Activated CD4-positive, alpha-beta T cell treated with anti-CD3 and anti-CD28 coated beads for 1 hour (primary cell): Measurements from ENCODE around the gene BCR.
A peak's percentile ranks its signal among the peaks of the same experiment; 100 is the strongest.

Experiments used
- DNase-seq: peaks from one replicate; pipeline ENCODE4 v3.0.0-alpha.2; 2020

Gene BCR

DNA sequence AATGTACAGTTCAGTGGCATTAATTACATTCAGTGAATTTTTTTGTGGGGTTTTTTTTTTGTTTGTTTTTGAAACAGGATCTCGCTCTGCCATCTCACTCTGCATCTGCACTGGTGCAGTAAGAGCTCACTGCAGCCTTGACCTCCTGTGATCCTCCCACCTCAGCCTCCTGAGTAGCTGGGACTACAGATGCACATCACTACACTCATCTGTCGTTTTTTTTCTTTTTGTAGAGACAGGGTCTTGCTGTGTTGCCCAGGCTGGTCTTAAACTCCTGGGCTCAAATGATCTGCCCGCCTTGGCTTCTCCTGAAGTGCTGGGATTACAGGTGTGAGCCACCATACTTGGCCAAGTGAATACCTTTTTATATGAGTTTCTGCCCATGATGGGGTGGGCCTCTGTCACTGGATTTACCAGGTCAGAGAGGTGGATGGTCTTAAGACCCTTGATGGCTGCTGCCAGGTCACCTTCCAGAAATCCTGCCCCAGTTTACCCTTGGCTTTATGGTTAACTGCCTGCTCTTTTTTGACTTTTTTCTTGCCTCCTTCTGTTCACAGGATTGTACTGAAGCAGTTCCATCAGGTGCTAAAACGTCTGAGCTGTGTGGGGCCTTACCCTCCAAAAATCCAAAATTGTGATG, 22.6 kb downstream of the BCR start:
- no peak for DNase-seq

GRCh38 chr22:23203452-23204124, 23.3 kb downstream of the BCR start:
- no peak for DNase-seq

- DNase-seq: no peak
Observed at GRCh38 chr22:23204125-23204488, 23.8 kb downstream of the BCR start.

- no peak for DNase-seq
Observed at GRCh38 chr22:23204541-23205157, 24.3 kb downstream of the BCR start.

- no peak for DNase-seq
Observed at GRCh38 chr22:23205339-23206049, 25.2 kb downstream of the BCR start.

DNA sequence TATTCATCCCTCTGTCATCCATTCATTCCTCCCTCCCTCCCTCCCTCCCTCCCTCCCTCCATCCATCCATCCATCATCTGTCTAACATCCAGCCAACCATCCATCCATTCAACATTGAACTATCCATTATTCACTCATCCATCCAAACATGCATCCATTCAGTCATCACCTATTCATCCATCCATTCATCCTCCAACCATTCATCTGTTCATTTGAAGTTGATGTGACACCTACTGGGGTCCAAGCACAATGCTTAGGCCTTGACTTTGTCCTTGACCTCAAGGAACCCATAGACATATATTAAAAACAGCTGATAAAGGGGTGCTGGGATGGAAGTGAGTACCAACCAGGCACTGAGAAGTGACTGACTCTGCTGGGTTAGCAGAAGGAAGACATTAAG, 26.6 kb downstream of the BCR start:
- DNase-seq: no peak

DNA sequence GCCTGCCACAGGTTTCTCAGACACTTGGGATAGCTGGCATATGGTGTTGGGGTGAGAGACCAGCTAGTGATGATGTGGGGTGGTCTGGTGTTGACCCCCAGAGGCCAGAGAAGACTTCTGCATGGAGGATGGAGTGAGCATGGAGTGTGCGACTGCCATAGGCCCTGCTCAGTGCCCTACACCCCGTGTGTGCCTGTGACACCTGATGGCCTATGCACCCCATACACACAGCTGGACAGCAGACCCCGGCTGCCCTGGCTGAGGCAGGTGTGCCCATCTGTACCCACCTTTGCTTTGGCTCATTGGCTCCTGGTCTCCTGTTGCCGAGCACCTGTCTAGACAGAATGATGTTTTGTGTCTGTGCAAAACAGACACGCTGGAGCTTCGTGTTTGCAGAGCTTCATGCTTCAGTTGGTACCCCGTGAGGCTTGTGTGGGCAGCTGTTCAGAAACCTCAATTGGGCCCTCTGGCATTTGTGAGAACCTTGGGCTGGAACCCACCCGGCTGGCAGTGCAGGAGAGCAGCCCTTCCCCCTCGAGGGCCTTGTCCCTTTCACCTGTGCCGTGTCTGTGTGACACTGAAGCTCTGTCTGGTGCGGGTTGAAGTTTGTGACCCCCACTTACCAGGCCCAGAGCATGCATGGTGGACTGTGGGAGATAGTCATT, 27.6 kb downstream of the BCR start:
- DNase-seq: no peak

GRCh38 chr22:23210428-23211170, 30.3 kb downstream of the BCR start:
- no peak for DNase-seq

- DNase-seq: no peak
Observed at GRCh38 chr22:23211622-23212021, 31.3 kb downstream of the BCR start.

DNA sequence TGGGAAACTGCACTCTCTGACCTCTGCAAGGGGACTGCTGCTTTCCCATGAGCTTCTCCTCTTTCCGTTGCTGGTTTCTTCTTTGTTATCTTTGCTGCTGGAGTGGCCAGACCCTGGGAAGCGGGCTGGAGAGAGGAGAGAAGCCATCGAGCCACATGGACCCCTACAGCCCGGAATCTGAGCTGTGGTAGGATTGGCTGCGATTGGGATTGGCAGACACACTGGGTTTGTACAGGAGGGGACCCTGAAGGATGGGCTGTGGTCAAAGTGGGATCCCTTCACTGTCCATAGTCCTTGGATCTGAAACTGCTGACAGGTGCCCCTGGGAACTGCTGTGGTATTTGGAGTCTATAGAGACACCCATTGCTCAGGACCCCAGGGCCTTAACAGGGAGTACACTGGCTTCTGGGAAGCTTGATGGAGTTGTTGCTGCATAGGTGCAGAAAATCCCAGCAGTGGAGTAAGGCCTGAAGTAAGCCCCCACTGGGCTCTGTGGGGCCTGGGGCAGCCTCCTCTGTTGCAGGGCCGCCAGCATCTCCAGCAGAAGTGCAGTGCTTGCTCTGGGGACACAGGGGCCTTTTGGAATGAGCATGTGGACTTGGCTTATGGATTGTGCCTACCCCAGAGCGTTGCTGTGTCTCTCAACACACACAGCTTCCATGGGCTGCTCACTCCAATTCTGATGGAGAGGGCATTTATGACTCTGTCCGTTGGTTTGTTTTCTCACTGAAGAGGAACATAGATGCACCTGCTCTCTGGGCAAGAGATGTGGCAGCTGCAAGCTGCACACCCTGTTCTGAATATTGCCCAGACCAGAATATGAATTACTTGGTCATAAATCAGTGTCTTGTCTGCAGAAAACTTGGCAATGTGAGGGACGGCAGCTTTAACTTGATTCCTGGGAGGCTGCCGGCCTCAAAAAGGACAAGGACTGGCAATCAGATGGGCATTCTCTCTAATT, 32.0 kb downstream of the BCR start:
- no peak for DNase-seq

DNA sequence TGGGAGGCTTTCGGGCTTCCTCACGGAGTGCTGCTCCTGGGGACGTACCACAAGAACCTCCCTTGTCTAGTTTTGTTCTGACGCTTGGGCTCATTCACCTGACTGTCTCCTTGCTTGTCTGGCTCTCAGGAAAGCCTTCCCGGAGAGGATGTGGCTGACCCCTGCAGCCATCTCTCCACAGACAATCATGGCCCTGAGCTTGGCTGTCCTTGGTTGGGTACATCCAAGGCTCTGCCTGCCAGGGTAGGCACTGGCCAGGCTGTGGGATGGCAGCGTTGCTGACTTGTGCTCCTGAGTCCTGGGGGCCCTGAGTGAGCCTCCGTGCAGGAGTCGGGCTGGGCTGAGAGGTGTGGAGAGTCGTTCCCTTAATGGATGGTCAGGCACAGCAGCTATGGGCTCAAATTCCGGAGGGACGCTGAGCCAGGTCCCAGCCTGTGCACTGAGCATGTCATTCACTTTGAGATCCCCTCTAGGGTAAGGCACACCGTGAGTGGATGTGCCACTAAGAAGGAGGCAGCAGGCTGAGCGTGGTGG, 32.8 kb downstream of the BCR start:
- no peak for DNase-seq

- no peak for DNase-seq
Observed at GRCh38 chr22:23213581-23214334, 33.4 kb downstream of the BCR start.

- DNase-seq: no peak
Observed at GRCh38 chr22:23214398-23214797, 34.1 kb downstream of the BCR start.

GRCh38 chr22:23215294-23216241, 35.3 kb downstream of the BCR start:
- DNase-seq: no peak

GRCh38 chr22:23216461-23217170, 36.3 kb downstream of the BCR start:
- DNase-seq: peak; percentile 35

DNA sequence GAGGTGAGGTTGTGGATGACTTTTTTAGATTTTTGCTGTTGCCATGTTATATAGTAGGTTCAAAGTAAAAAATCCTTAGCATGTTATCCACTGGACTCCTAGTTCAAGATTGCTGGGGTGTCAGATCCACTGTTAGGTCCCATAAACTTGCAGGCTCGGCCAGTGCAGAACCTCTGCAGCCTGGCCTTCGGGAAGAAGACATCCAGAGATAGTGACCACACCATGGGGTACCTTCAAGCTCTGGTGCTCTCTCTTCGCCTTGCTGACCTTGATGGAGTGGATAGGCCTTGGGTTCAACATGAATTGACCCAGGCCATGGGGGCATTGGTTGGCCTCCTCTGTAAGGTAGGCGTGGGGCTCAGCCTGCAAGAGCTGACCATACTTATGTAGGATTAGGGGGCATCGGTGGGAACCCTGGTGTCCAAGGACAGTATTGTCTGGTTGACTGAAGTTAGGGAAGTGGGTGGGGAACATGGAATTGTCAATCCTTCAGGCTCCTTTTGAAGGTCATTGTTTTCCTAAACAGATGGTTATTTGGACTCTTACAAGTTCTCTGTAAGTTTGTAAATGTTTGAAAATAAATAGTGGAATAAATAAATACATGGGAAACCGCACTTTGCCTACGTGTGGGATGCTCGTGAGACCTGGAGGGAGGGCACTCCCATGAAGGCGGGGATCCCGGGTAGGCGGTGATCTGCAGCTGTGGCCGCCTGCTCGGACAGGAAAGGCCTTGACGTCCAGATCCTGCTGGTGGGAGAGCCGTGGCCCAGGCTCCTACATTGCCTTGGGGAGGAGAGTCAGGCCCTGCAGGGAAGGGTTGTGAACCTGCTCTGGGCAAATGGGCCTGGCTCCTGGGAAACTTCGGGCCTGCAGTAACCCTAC, 37.1 kb downstream of the BCR start:
- DNase-seq: no peak
